Measurements from ENCODE around the gene RTL3.

DNA sequence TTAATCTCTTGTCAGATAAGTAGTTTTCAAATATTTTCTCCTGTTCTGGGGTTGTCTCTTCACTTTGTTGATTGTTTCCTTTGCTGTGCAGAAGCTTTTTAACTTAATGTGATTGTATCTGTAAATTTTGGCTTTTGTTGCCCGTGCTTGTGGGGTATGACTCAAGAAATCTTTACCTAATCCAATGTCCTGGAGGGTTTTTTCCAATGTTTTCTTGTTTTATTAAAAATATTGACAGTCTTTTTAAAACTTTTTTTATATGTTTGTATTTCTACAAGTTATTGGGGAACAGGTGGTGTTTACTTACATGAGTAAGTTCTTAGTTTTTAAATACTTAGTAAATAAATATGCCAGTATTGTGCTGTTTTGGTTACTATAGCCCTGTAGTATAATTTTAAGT is 44.9 kb downstream of the RTL3 start:
- TF ChIP-seq HSF4 (CRISPR knock-in tag; IDR thresholded peaks at IDR 0.05; ENCODE audit: borderline replicate concordance) (no peak), RBM17 (IDR thresholded peaks at IDR 0.05; ENCODE audit: borderline replicate concordance, low read depth, low read length) (no peak), ESRRA (IDR thresholded peaks at IDR 0.05; ENCODE audit: borderline replicate concordance, low read depth) (no peak), CREB1 (IDR thresholded peaks at IDR 0.05) (no peak), CREB1 (CRISPR knock-in tag; IDR thresholded peaks at IDR 0.05) (no peak)
- TF ChIP-seq, protein P1, sequence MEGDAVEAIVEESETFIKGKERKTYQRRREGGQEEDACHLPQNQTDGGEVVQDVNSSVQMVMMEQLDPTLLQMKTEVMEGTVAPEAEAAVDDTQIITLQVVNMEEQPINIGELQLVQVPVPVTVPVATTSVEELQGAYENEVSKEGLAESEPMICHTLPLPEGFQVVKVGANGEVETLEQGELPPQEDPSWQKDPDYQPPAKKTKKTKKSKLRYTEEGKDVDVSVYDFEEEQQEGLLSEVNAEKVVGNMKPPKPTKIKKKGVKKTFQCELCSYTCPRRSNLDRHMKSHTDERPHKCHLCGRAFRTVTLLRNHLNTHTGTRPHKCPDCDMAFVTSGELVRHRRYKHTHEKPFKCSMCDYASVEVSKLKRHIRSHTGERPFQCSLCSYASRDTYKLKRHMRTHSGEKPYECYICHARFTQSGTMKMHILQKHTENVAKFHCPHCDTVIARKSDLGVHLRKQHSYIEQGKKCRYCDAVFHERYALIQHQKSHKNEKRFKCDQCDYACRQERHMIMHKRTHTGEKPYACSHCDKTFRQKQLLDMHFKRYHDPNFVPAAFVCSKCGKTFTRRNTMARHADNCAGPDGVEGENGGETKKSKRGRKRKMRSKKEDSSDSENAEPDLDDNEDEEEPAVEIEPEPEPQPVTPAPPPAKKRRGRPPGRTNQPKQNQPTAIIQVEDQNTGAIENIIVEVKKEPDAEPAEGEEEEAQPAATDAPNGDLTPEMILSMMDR (IDR thresholded peaks at IDR 0.05 in 2 of 3, conservative IDR thresholded peaks at IDR 0.05 in 1 of 3; ENCODE audit: insufficient read depth in 2 of 3, low read depth in 1 of 3, low read length in 3 of 3), result no peak

Measured in K562 (cell line).